Neutrophil (primary cell): ENCODE measurements around the gene TLCD3A.
"Not testable (repeated sequence)": the region's sequence is repeated elsewhere in the genome, so short reads cannot be mapped to it uniquely, and the experiment has no call there.

Source experiments
- H3K27ac ChIP-seq: fragments of 200-600 bp; sonication (generic); 2 replicates; pipeline ENCODE4 v1.5.1; 2016; ENCODE audit warnings: mild to moderate bottlenecking, moderate library complexity
- H3K27me3 ChIP-seq: fragments of 200-600 bp; sonication (generic); 2 replicates; pipeline ENCODE4 v1.6.0; 2016; ENCODE audit warnings: mild to moderate bottlenecking
- H3K36me3 ChIP-seq: fragments of 200-600 bp; sonication (generic); 2 replicates; pipeline ENCODE4 v1.5.1; 2017
- H3K4me1 ChIP-seq, 2 experiments: fragments of 200-600 bp in 1 of 2; sonication (generic) in 1 of 2; 1 replicate in 1 of 2; 2 replicates in 1 of 2; pipeline versions ENCODE4 v1.5.1 to v1.6.1; 2013 to 2016; ENCODE audit warnings: low read depth in 1 of 2, low read length in 1 of 2, mild to moderate bottlenecking in 1 of 2, moderate library complexity in 1 of 2; ENCODE audit not compliant: control insufficient read depth in 1 of 2, insufficient read depth in 1 of 2
- H3K4me3 ChIP-seq, 2 experiments: fragments of 200-600 bp in 1 of 2; sonication (generic) in 1 of 2; 1 replicate in 1 of 2; 2 replicates in 1 of 2; pipeline ENCODE4 v1.5.1; 2013 to 2016; ENCODE audit warnings: low read depth in 1 of 2, low read length in 1 of 2, mild to moderate bottlenecking in 1 of 2, moderate library complexity in 1 of 2
- H3K9me3 ChIP-seq: fragments of 200-600 bp; sonication (generic); 2 replicates; pipeline ENCODE4 v1.5.1; 2016
- TF ChIP-seq, protein P1 (sequence below): fragments of 200-600 bp; sonication (generic); IDR thresholded peaks from 2 replicates; pipeline ENCODE4 v1.5.1; 2016; ENCODE audit warnings: antibody characterized with exemption

The TLCD3A gene

DNA sequence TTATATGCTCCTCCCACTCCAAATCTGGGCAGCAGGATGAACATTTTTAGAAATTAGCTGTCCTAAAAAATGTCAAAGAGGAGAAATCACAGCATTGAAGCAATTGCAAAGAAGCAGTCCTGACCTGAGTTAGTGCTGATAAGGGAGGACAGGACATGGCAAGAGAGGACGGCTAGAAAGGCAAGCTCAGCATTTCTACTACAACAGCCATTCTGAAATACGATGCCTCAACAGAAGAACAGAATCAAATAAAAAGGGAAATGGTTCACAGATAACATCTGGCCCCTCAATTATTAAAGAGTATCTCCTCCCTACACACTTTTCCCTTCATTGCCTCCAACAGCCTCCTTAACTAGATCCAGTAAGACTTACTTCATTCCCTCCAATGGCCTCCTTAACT lies 36.0 kb upstream of the TLCD3A start:
- no peak overlapping the region for H3K27ac ChIP-seq

DNA sequence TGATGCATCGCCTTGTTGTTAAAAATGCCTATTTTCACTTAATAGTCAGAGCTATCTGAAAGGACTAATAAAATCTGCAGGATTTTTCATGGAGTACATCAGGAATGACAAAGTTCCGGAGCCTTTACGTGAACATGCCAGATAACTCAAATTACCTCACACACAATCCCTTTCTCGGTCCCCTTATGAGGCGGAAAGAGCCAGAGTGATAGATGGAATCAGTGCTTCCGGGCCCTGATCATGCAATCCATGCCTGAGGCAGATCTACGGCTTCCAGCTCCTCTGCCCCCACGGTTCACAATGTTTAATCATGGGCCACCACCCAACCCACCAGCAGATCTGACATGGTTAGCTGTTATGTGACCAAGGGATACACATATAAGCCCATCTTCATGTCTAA lies 34.7 kb upstream of the TLCD3A start:
- Histone ChIP-seq H3K4me1 (no peaks in the 10 kb centered on the region), H3K9me3 (no peaks in the 10 kb centered on the region), H3K4me3 (no peak overlapping the region), H3K36me3 (peaks cover 54% of the 10 kb centered on the region), H3K27ac (no peak overlapping the region), H3K27me3 (no peaks in the 10 kb centered on the region)
- TF ChIP-seq, protein P1, sequence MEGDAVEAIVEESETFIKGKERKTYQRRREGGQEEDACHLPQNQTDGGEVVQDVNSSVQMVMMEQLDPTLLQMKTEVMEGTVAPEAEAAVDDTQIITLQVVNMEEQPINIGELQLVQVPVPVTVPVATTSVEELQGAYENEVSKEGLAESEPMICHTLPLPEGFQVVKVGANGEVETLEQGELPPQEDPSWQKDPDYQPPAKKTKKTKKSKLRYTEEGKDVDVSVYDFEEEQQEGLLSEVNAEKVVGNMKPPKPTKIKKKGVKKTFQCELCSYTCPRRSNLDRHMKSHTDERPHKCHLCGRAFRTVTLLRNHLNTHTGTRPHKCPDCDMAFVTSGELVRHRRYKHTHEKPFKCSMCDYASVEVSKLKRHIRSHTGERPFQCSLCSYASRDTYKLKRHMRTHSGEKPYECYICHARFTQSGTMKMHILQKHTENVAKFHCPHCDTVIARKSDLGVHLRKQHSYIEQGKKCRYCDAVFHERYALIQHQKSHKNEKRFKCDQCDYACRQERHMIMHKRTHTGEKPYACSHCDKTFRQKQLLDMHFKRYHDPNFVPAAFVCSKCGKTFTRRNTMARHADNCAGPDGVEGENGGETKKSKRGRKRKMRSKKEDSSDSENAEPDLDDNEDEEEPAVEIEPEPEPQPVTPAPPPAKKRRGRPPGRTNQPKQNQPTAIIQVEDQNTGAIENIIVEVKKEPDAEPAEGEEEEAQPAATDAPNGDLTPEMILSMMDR = no peak

More for the DNA sequence above, 36.0 kb upstream of the TLCD3A start:
- Histone ChIP-seq H3K9me3 (no peaks in the 10 kb centered on the region), H3K36me3 (peaks cover 59% of the 10 kb centered on the region), H3K27me3 (no peaks in the 10 kb centered on the region), H3K4me3 (no peak overlapping the region), H3K4me1 (no peaks in the 10 kb centered on the region)
- TF ChIP-seq, protein P1 = no peak

DNA sequence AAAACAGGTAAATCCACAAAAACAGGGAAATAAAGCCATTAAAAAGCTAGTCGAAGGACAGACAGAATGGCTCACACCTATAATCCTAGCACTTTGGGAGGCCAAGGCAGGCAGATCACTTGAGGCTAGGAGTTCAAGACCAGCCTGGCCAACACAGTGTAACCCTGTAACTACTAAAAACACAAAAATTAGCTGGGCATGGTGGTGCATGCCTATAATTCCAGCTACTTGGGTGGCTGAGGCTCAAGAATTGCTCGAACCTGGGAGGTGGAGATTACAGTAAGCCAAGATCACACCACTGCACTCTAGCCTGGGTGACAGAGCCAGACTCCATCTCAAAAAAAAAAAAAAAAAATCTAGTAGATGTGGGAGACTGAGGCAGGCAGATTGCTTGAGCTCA lies 34.3 kb upstream of the TLCD3A start:
- peaks cover 50% of the 10 kb centered on the region for H3K36me3 ChIP-seq
- H3K9me3 ChIP-seq, H3K27ac ChIP-seq, H3K4me3 ChIP-seq, H3K27me3 ChIP-seq, H3K4me1 ChIP-seq: not testable (repeated sequence)

DNA sequence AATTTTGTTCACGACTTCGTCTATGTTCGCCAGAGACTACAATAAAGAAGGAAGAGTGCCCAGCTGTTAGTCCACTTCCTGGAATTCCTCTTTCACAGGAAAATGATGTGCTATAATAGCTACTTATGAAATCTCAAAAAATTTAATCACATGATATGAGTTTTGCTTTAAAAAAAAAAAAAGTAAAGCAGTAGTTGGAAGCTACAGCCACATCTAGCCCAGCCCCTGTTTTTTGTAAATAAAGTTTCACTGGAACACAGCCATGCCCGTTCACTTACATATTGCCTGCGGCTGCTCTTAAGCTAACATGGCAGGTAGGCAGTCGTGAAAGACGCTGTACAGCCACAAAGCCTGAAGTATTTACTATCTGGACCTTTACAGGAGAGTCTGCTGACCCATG lies 33.1 kb upstream of the TLCD3A start:
- Histone ChIP-seq H3K4me1 (no peaks in the 10 kb centered on the region), H3K4me3 (no peak overlapping the region), H3K27ac (peak overlapping the region; percentile 14), H3K36me3 (peaks cover 38% of the 10 kb centered on the region), H3K9me3 (no peaks in the 10 kb centered on the region), H3K27me3 (no peaks in the 10 kb centered on the region)
- TF ChIP-seq, protein P1 = no peak

DNA sequence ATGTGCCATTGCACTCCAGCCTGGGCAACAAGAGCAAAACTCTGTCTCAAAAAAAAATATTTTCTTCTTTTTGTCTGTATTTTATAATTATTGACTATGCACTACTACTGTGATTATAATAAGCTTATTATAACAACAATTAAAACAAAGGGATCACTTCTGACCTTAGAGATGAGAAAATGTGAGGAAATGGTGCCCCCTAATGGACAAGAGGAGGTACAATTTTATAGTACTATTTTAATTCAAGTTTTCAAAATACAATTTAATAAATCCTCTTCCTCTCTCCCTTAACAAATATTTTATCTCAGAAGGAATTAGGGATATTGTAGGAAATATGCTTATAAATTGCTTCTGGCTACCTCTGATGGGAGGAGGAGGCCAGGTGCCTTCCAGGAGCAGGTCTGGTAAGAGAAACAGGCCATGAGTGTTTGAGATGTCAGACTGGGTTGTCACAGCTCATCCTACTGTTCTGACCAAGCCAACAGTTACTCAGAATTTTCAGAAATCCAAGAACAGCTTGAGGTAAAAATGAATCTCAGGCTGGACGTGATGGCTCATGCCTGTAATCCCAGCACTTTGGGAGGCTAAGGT lies 31.8 kb upstream of the TLCD3A start:
- no peaks in the 10 kb centered on the region for H3K9me3 ChIP-seq
- no peaks in the 10 kb centered on the region for H3K4me1 ChIP-seq
- H3K27ac ChIP-seq = peak overlapping the region; percentile 14
- TF ChIP-seq, protein P1 = peak; percentile 69
- peaks cover 30% of the 10 kb centered on the region for H3K36me3 ChIP-seq
- H3K27me3 ChIP-seq = no peaks in the 10 kb centered on the region
- H3K4me3 ChIP-seq = no peak overlapping the region

DNA sequence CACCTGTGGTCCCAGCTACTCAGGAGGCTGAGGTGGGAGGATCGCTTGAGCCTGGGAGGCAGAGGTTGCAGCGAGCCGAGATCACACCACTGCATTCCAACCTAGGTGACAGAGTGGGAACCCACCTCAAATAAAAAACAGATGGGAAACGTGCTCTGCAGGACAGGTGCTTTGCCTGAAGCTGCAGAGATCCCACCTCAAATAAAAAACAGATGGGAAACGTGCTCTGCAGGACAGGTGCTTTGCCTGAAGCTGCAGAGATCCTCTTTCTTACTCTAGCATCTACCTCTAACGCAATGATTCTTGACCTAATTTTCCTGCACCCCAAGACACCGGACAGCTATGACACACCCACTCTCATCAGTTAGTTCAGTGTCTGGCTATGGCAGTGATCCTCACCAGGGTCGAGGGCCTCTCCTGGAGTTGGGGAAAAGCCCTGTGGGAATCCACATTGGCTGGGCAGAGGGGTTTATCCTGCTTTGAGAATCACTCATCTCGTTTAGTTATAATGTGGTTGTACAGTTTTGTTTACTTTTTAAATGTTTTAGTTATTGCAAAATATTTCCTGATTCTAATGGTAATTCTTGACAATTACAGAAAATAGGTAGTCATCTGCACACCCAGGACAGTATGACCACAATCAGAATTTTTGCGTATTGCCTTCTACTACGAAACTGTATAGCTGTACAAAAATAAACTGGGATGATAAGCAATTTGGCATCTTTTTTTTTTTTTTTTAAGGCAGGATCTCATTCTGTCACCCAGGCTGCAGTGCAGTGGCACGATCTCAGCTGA lies 29.1 kb upstream of the TLCD3A start:
- peaks cover 21% of the 10 kb centered on the region for H3K36me3 ChIP-seq
- H3K27ac ChIP-seq = no peak overlapping the region
- H3K9me3 ChIP-seq = no peaks in the 10 kb centered on the region
- H3K4me1 ChIP-seq = no peaks in the 10 kb centered on the region
- TF ChIP-seq, protein P1 = no peak
- H3K4me3 ChIP-seq = no peak overlapping the region
- no peaks in the 10 kb centered on the region for H3K27me3 ChIP-seq
